ENCODE data around the gene GULP1.

The GULP1 gene

GRCh38 chr2:188527581-188527993 lies 235.9 kb downstream of the GULP1 start (continued):
- TF ChIP-seq POU6F1 (CRISPR knock-in tag; IDR thresholded peaks at IDR 0.05; ENCODE audit: borderline replicate concordance, low read depth), result no peak

- TF ChIP-seq ZNF565 (CRISPR knock-in tag; conservative IDR thresholded peaks at IDR 0.05; ENCODE audit: low read depth) (no peak), PPARA (CRISPR knock-in tag; IDR thresholded peaks at IDR 0.05; ENCODE audit: borderline replicate concordance) (no peak), TCF4 (CRISPR knock-in tag; IDR thresholded peaks at IDR 0.05; ENCODE audit: borderline replicate concordance) (peak; percentile 71; the same call in 1 of the 2 replicates), ESRRG (CRISPR knock-in tag; IDR thresholded peaks at IDR 0.05) (no peak), TSHZ2 (CRISPR knock-in tag; IDR thresholded peaks at IDR 0.05) (peak; percentile 29; the same call in 1 of the 2 replicates), OSR1 (CRISPR knock-in tag; IDR thresholded peaks at IDR 0.05) (no peak)
These were observed 238.0 kb downstream of the GULP1 start for GRCh38 chr2:188529710-188530109.

GRCh38 chr2:188534875-188535274 lies 243.2 kb downstream of the GULP1 start:
- TF ChIP-seq ESRRG (CRISPR knock-in tag; IDR thresholded peaks at IDR 0.05) (no peak), SNAI2 (CRISPR knock-in tag; IDR thresholded peaks at IDR 0.05) (no peak), OSR1 (CRISPR knock-in tag; IDR thresholded peaks at IDR 0.05) (no peak), CSDC2 (CRISPR knock-in tag; IDR thresholded peaks at IDR 0.05) (no peak), TOX (CRISPR knock-in tag; IDR thresholded peaks at IDR 0.05; ENCODE audit: borderline replicate concordance) (no peak), PATZ1 (CRISPR knock-in tag; IDR thresholded peaks at IDR 0.05; ENCODE audit: borderline replicate concordance) (no peak)
- ATAC-seq, result no peak

More at GRCh38 chr2:188529710-188530109, 238.0 kb downstream of the GULP1 start:
- ATAC-seq, result no peak

- no peak for ATAC-seq
- TF ChIP-seq TCF4 (CRISPR knock-in tag; IDR thresholded peaks at IDR 0.05; ENCODE audit: borderline replicate concordance), result no peak
- no peak for TF ChIP-seq PPARA (CRISPR knock-in tag; IDR thresholded peaks at IDR 0.05; ENCODE audit: borderline replicate concordance)
- TF ChIP-seq TOX (CRISPR knock-in tag; IDR thresholded peaks at IDR 0.05; ENCODE audit: borderline replicate concordance), result no peak
- TF ChIP-seq ZNF565 (CRISPR knock-in tag; conservative IDR thresholded peaks at IDR 0.05; ENCODE audit: low read depth), result no peak
- TF ChIP-seq TSHZ2 (CRISPR knock-in tag; IDR thresholded peaks at IDR 0.05), result no peak
- TF ChIP-seq ZC3H10 (CRISPR knock-in tag; IDR thresholded peaks at IDR 0.05), result no peak
- TF ChIP-seq POU6F1 (CRISPR knock-in tag; IDR thresholded peaks at IDR 0.05; ENCODE audit: borderline replicate concordance, low read depth), result no peak
- no peak for TF ChIP-seq SNAI2 (CRISPR knock-in tag; IDR thresholded peaks at IDR 0.05)
- TF ChIP-seq ZFP3 (CRISPR knock-in tag; IDR thresholded peaks at IDR 0.05), result no peak
- no peak for TF ChIP-seq ZNF8 (CRISPR knock-in tag; IDR thresholded peaks at IDR 0.05)
These were observed 260.0 kb downstream of the GULP1 start for GRCh38 chr2:188551671-188552070.
